Jurkat, Clone E6-1 (cell line): ENCODE measurements around the gene FNDC3A. TPM values are rescaled to one million over a fixed set of nuclear protein-coding genes. Genes with fewer than 3 reads are reported as not detected.

ENCODE experiments used
- DNase-seq: peaks from one replicate; pipeline ENCODE4 v3.0.0-alpha.2; 2011; ENCODE audit warnings: low read depth, low spot score
- H3K4me3 ChIP-seq: 2 replicates; pipeline ENCODE4 v1.5.1; 2011; ENCODE audit warnings: mild to moderate bottlenecking, low read length, control low read depth, moderate library complexity
- polyA plus RNA-seq: library from polyadenylated mRNA; unstranded; fragments of >200 nt; gene quantifications from one replicate; pipeline ENCODE4 v1.2.1, GENCODE V29; 2012; ENCODE audit warnings: missing spikeins; ENCODE audit not compliant: insufficient read length, insufficient read depth

FNDC3A gene, protein sequence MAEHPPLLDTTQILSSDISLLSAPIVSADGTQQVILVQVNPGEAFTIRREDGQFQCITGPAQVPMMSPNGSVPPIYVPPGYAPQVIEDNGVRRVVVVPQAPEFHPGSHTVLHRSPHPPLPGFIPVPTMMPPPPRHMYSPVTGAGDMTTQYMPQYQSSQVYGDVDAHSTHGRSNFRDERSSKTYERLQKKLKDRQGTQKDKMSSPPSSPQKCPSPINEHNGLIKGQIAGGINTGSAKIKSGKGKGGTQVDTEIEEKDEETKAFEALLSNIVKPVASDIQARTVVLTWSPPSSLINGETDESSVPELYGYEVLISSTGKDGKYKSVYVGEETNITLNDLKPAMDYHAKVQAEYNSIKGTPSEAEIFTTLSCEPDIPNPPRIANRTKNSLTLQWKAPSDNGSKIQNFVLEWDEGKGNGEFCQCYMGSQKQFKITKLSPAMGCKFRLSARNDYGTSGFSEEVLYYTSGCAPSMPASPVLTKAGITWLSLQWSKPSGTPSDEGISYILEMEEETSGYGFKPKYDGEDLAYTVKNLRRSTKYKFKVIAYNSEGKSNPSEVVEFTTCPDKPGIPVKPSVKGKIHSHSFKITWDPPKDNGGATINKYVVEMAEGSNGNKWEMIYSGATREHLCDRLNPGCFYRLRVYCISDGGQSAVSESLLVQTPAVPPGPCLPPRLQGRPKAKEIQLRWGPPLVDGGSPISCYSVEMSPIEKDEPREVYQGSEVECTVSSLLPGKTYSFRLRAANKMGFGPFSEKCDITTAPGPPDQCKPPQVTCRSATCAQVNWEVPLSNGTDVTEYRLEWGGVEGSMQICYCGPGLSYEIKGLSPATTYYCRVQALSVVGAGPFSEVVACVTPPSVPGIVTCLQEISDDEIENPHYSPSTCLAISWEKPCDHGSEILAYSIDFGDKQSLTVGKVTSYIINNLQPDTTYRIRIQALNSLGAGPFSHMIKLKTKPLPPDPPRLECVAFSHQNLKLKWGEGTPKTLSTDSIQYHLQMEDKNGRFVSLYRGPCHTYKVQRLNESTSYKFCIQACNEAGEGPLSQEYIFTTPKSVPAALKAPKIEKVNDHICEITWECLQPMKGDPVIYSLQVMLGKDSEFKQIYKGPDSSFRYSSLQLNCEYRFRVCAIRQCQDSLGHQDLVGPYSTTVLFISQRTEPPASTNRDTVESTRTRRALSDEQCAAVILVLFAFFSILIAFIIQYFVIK
- polyA plus RNA-seq = 7.7 TPM

- H3K4me3 ChIP-seq = peak within 1 kb of the TSS; percentile 59
- DNase-seq = peak; percentile 74
Measured at GRCh38 chr13:48975856-48976575, at the start of gene FNDC3A. Gene FNDC3A (plus strand): TSS chr13:48975912. CDS start chr13:49006191, 30,279 bp downstream.

- DNase-seq = no peak
- no peak overlapping the region for H3K4me3 ChIP-seq
Measured at GRCh38 chr13:48928757-48929430, 46.8 kb upstream of the FNDC3A start.

GRCh38 chr13:48930918-48931317 is 44.8 kb upstream of the FNDC3A start:
- H3K4me3 ChIP-seq = no peak overlapping the region
- no peak for DNase-seq

DNA sequence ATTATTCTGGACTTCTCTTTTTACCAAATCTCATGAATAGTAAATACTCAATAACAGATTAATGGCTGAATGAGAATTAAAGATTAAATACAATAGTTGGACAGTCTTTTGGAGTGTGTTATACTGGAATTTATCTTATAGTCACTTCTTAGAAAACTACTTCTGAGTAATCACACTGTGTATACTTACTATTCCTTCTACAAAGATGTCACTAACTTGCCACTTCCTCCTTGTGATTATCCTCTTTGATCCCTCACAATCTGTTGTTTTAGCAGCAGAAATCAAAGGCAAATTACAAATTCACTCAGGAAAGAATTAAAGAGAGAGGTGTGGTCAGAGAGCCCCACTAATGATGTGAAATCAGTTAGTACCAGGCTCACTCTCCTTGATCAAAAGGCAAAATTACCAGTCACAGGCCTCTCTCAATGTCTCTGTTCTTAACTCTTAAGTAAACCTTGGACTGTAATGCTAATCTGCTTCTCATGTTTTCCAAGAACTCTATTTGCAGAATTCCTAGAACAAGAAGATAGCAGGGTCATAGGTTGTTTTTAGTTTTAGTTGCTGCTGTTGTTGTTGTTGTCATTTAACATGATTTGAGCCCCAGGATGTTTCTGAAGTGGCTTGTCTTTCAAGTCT is 37.3 kb upstream of the FNDC3A start:
- DNase-seq = peak; percentile 10
- H3K4me3 ChIP-seq = no peak overlapping the region

- no peak overlapping the region for H3K4me3 ChIP-seq
- no peak for DNase-seq
Measured at GRCh38 chr13:48939728-48940127, 36.0 kb upstream of the FNDC3A start.

DNA sequence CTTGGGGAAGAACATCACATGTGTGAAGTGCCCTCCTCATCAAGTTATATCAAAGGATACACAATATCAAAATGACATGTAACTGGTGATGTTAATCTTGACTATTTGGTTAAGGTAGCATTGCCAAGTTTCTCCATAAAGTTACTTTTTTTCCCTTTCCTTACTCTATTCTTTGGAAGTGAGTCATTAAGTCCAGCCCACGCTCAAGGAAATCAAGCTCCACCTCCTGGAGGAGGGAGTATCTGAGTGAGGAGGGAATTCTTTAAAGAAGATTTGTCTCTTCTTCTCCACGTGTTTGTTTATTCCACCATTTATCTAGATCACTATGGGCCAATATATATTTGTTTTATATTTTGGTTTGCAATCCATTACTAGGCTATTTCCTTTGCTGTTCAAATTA is 33.6 kb upstream of the FNDC3A start:
- no peak overlapping the region for H3K4me3 ChIP-seq
- no peak for DNase-seq

- DNase-seq = no peak
- no peak overlapping the region for H3K4me3 ChIP-seq
Measured at GRCh38 chr13:48944221-48944620, 31.5 kb upstream of the FNDC3A start.

DNA sequence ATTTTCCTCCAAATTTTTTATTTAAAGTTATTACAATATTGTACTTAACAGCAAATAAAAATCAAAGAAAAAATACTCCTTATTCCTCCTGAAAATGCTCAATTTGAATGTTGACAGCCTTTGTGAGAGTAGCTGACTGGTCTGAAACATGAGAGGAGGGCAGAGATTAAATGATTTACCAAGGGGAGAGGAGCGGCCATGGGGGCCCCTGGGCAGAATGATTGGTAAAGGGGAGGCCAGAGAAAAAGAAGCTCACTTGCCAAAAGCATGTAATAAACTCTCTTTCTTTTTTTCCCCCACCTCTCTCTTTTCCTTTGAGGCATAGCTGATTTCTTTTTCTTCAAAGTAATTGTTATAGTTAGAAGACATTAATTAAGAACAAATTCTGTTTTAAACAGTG is 30.1 kb upstream of the FNDC3A start:
- no peak for DNase-seq
- H3K4me3 ChIP-seq = no peak overlapping the region

DNA sequence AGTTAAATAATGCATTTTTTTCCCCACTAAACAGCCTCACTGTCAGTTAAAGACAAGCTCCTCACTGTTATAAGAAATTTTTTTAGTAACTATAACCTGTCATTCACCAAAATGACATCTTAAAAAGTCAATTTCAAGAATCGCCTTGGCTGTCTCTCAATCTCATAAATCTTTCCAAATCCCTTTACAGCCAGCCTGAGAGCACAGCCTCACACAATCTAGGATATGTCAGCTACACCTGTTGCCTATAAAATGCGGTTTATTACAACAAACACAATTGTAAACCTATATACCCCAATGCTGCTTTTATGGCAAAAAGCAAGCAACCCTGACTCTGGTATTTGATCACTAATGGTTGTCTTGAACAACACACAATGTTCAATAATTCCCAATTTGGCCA is 29.5 kb upstream of the FNDC3A start:
- no peak overlapping the region for H3K4me3 ChIP-seq
- no peak for DNase-seq

GRCh38 chr13:48949566-48950500 is 25.9 kb upstream of the FNDC3A start:
- no peak for DNase-seq
- H3K4me3 ChIP-seq = no peak overlapping the region

- no peak overlapping the region for H3K4me3 ChIP-seq
- DNase-seq = no peak
Measured at GRCh38 chr13:48950501-48950875, 25.2 kb upstream of the FNDC3A start.

- no peak for DNase-seq
- no peak overlapping the region for H3K4me3 ChIP-seq
Measured at GRCh38 chr13:48954081-48954480, 21.6 kb upstream of the FNDC3A start.

DNA sequence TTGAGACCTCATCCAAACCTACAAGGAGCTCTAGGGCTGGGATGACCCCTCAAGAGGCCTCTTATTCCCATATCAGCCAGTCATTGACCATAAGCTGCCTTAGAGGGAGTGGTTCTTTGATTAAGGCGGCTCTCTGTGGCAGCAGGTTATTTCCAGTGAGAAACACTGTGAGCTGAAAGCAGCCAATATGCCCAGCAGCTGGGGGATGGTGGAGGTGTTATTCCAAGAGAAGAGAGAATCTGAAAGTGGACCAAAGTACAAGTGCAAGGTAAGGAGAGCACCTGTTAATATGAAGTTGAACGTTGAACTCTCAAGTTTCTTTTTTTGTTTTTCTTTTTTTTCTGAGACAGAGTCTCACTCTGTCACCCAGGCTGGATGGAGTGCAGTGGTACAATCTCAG is 20.2 kb upstream of the FNDC3A start:
- no peak for DNase-seq
- H3K4me3 ChIP-seq = no peak overlapping the region

DNA sequence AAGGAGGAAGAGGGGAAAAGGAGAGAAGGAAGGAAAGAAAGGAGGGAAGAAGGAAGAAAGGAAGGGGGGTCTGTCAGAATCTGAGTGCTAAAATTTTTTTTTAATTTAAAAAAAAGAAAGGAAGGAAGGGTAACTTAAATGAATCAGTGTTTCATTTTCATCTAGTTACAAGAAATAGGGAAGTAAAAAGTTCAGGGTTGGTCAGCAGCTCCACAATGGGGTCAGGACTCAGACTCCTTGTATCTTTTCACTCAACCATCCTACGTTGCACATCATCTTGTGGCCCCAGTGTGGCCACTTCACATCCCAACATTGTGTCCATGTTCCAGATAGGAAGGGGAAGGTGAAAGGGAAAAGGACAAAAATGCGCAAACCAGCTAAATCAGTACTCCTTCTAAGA is 14.3 kb upstream of the FNDC3A start:
- H3K4me3 ChIP-seq = no peak overlapping the region
- DNase-seq = no peak

DNA sequence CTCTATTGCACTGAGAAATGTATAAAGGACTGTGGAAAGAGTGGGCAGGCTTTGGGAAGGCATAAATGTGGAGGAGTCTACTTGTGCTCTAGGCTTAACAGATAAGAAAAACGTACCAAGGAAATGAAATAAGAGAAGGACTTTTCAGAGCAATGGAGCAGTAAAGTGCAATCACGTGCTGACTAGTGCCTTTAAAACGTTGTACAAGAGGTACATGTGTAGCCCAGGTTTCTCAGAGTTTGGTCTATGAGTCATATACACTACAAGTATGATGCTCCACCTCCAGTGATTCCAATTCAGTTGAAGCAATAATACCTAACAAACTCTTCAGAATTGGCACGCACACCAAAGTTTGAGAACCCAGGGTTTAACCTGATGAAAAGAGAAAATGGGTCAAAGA is 13.4 kb upstream of the FNDC3A start:
- H3K4me3 ChIP-seq = no peak overlapping the region
- no peak for DNase-seq

GRCh38 chr13:48965736-48966135 is 10.0 kb upstream of the FNDC3A start:
- DNase-seq = no peak
- no peak overlapping the region for H3K4me3 ChIP-seq

DNA sequence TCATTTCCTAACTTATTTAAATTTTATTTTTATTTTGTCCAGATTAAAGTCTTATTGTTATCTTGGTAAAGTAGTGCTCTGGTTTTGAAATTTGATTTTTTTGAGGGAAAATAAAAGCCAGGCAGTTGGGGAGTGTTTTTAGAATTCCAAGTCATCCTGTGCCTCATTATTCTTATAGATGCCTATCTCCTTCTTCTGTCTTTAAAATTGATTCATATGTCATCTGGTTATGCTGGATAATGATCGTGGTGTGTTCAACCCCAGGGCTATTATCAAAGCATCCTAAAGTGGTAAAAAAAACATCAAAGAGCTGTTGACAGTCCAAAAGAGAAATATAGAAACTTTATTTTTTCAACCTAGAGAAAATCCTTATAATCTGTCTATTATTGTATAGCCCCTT is 6.0 kb upstream of the FNDC3A start:
- DNase-seq = no peak
- no peak overlapping the region for H3K4me3 ChIP-seq
